GM12878 (cell line): ENCODE data around the gene UGT1A8. TPM values are rescaled to one million over a fixed set of nuclear protein-coding genes. Genes with fewer than 3 reads are reported as not detected.

Source experiments
- ATAC-seq: fragments of 200-7000 bp; cut with Tn5 transposase; 3 replicates; pipeline ENCODE4 v1.9.1; 2020; ENCODE audit warnings: mild to moderate bottlenecking, moderate library complexity
- BruUV-seq: library from RNA; stranded (reverse); fragments of 400-500 nt; replicated peaks from 2 replicates; lab custom pipeline; 2021; lab: Mats Ljungman, UMichigan
- CTCF ChIA-PET: fragments of 300-600 bp; sonication (Branson Sonifier 250); formaldehyde crosslinking; extraction: SDS; loops from one replicate; lab custom pipeline; 2021; ENCODE audit warnings: inconsistent platforms; lab: Yijun Ruan, JAX
- POLR2A ChIA-PET: fragments of 350-600 bp; formaldehyde crosslinking; extraction: SDS; loops from one replicate; lab custom pipeline; 2021; ENCODE audit warnings: inconsistent platforms; lab: Charles Lee
- RAD21 ChIA-PET: fragments of 300-600 bp; sonication (Branson Sonifier 250); formaldehyde crosslinking; loops from one replicate; lab custom pipeline; 2023; ENCODE audit warnings: antibody characterized with exemption; ENCODE audit not compliant: unreplicated experiment; lab: Charles Lee
- SMC1A ChIA-PET: fragments of 300-600 bp; sonication (Branson Sonifier 250); formaldehyde crosslinking; loops from one replicate; lab custom pipeline; 2023; ENCODE audit not compliant: unreplicated experiment, uncharacterized antibody; lab: Charles Lee
- DNase-seq: peaks from one replicate; pipeline ENCODE4 v3.0.0-alpha.2; 2011; ENCODE audit warnings: low read depth, low spot score
- FAIRE-seq: peaks from 3 replicates; lab custom pipeline; 2011; peaks lifted over from hg19 to GRCh38; lab: Jason Lieb, UNC
- H2AFZ ChIP-seq: 2 replicates; pipeline ENCODE4 v1.6.0; 2011; ENCODE audit warnings: low read depth, low read length, control low read depth; ENCODE audit not compliant: control insufficient read depth
- H3K27ac ChIP-seq: 2 replicates; pipeline ENCODE4 v1.5.1; 2011; ENCODE audit warnings: control low read depth; ENCODE audit not compliant: control insufficient read depth, insufficient read depth
- H3K27me3 ChIP-seq, 2 experiments: replicated peaks in 1 of 2; 2 replicates each; pipeline versions ENCODE4 v1.6.0 to v1.6.1; 2011; ENCODE audit warnings: low read length in 1 of 2; ENCODE audit not compliant: control insufficient read depth in 2 of 2, insufficient read depth in 2 of 2
- H3K36me3 ChIP-seq, 2 experiments: 2 replicates each; pipeline ENCODE4 v1.5.1; 2011; ENCODE audit warnings: low read length in 1 of 2; ENCODE audit not compliant: control insufficient read depth in 2 of 2, insufficient read depth in 2 of 2
- H3K4me1 ChIP-seq: 2 replicates; pipeline ENCODE4 v1.6.1; 2011; ENCODE audit warnings: mild to moderate bottlenecking, low read length, moderate library complexity, mixed read lengths; ENCODE audit not compliant: control insufficient read depth, insufficient read depth
- H3K4me2 ChIP-seq: 2 replicates; pipeline ENCODE4 v1.6.0; 2011; ENCODE audit warnings: control low read depth; ENCODE audit not compliant: control insufficient read depth, insufficient read depth
- H3K4me3 ChIP-seq: fragments of 200-600 bp; sonication (generic); 2 replicates; pipeline ENCODE4 v1.5.1; 2016
- H3K79me2 ChIP-seq: 2 replicates; pipeline ENCODE4 v1.6.0; 2011; ENCODE audit warnings: low read length; ENCODE audit not compliant: control insufficient read depth, insufficient read depth
- H3K9ac ChIP-seq: 2 replicates; pipeline ENCODE4 v1.8.0; 2011; ENCODE audit warnings: low read length, control low read depth, mixed read lengths; ENCODE audit not compliant: control insufficient read depth, insufficient read depth
- H3K9me3 ChIP-seq: replicated peaks from 3 replicates; pipeline ENCODE4 v1.5.1; 2011; ENCODE audit warnings: mild to moderate bottlenecking, low read length; ENCODE audit not compliant: control insufficient read depth, insufficient read depth
- H4K20me1 ChIP-seq: 2 replicates; pipeline ENCODE4 v1.6.0; 2011; ENCODE audit not compliant: control insufficient read depth, insufficient read depth
- BACH1 ChIP-seq: fragments of 450-650 bp; IDR thresholded peaks from 2 replicates; pipeline ENCODE4 v1.6.1; 2017; ENCODE audit warnings: mild to moderate bottlenecking, borderline replicate concordance
- CHD1 ChIP-seq: IDR thresholded peaks from 2 replicates; pipeline ENCODE4 v1.6.1; 2012; ENCODE audit warnings: low read depth, low read length, improper control_type of control experiment
- ELK1 ChIP-seq: IDR thresholded peaks from 2 replicates; pipeline ENCODE4 v1.6.1; 2012; ENCODE audit warnings: low read depth, low read length, improper control_type of control experiment
- NFIC ChIP-seq: IDR thresholded peaks from 2 replicates; pipeline ENCODE4 v1.6.1; 2012; ENCODE audit warnings: low read depth, mild to moderate bottlenecking, inconsistent platforms, low read length, moderate library complexity
- NR2F1 ChIP-seq: fragments of 450-650 bp; conservative IDR thresholded peaks from 2 replicates; pipeline ENCODE4 v1.6.1; 2017; ENCODE audit warnings: mild to moderate bottlenecking
- REST ChIP-seq: IDR thresholded peaks from 2 replicates; pipeline ENCODE4 v1.6.1; 2012; ENCODE audit warnings: mild to moderate bottlenecking, low read depth, low read length
- SREBF2 ChIP-seq: IDR thresholded peaks from 2 replicates; pipeline ENCODE4 v1.6.1; 2012; ENCODE audit warnings: mild to moderate bottlenecking, low read length
- STAT3 ChIP-seq: IDR thresholded peaks from 2 replicates; pipeline ENCODE4 v1.6.1; 2011; ENCODE audit warnings: low read depth, low read length, improper control_type of control experiment
- YBX1 ChIP-seq: fragments of 450-650 bp; IDR thresholded peaks from 2 replicates; pipeline ENCODE4 v1.6.1; 2016; ENCODE audit warnings: antibody characterized with exemption
- ZBTB33 ChIP-seq: fragments of 450-650 bp; IDR thresholded peaks from 2 replicates; pipeline ENCODE4 v1.6.1; 2017; ENCODE audit warnings: mild to moderate bottlenecking
- WGBS: methylation state at CpG from one replicate; pipeline ENCODE4 v1.1.6; 2016; ENCODE audit warnings: low lambda C conversion rate; ENCODE audit not compliant: insufficient replicate concordance, insufficient coverage; ENCODE audit errors: missing lambda C conversion rate; 5-methylcytosine and 5-hydroxymethylcytosine counted together
- in situ Hi-C: fragments of 300-500 bp; cut with MboI; formaldehyde crosslinking; loops from 9 replicates; pipeline ENCODE4 v1.14.3; 2018; ENCODE audit warnings: mixed read lengths
- intact Hi-C: fragments of 100-400 bp; cut with micrococcal nuclease; formaldehyde crosslinking; loops from one replicate; pipeline ENCODE4 v1.14.2; 2022; ENCODE audit not compliant: unreplicated experiment
- polyA plus RNA-seq, 11 experiments: library from polyadenylated mRNA; depleted of rRNA in 4 of 11; unstranded in 6 of 11; stranded (reverse) in 5 of 11; fragments of >200 nt; fragmentation: Nextera tagmentation in 4 of 11; fragmentation: Illumina TruSeq in 1 of 11; extraction: Ambion mirVana in 4 of 11; extraction: Trizol in 1 of 11; gene quantifications; 1 replicate in 1 of 11; 2 replicates in 10 of 11; pipeline versions ENCODE4 v1.2.1 to v1.2.3, GENCODE V29; 2011 to 2016; ENCODE audit warnings: inconsistent platforms in 2 of 11, missing spikeins in 2 of 11, low read depth in 1 of 11
- total RNA-seq, 4 experiments: library from RNA; depleted of rRNA in 3 of 4; stranded (reverse); fragments of >200 nt in 3 of 4; fragmentation: Illumina TruSeq in 1 of 4; extraction: Trizol in 1 of 4; gene quantifications; 2 replicates each; pipeline versions ENCODE4 v1.2.1 to v1.2.3, GENCODE V29; 2013 to 2021

Gene UGT1A8
- total and polyA plus RNA-seq, 10 of the 15 experiments (the other 5 are each of a cell fraction or from before 2014, with no cell fraction given), result not detected

GRCh38 chr2:233600386-233600785 lies 17.0 kb upstream of the UGT1A8 start:
- CTCF ChIA-PET, result no interaction called here
- Histone ChIP-seq H3K9ac (no peak overlapping the region), H3K4me2 (no peak overlapping the region), H3K36me3 (no peaks in the 10 kb centered on the region), H3K4me3 (no peak overlapping the region), H2AFZ (no peak overlapping the region), H3K27me3 (no peaks in the 10 kb centered on the region; a peak in 1 of 4 replicates), H3K4me1 (no peaks in the 10 kb centered on the region), H4K20me1 (no peaks in the 10 kb centered on the region), H3K27ac (no peak overlapping the region), H3K79me2 (no peaks in the 10 kb centered on the region), H3K9me3 (peaks cover 2% of the 10 kb centered on the region; the same call in 1 of the 3 replicates)
- no peak for DNase-seq
- no peak for ATAC-seq
- no TSS peak for BruUV-seq
- TF ChIP-seq ELK1, result no peak
- TF ChIP-seq NR2F1, result no peak
- TF ChIP-seq STAT3, result no peak
- no peak for TF ChIP-seq SREBF2
- TF ChIP-seq BACH1, result no peak
- TF ChIP-seq NFIC, result no peak
- no peak for TF ChIP-seq ZBTB33
- TF ChIP-seq CHD1, result no peak
- TF ChIP-seq YBX1, result no peak
- no peak for TF ChIP-seq REST
- POLR2A ChIA-PET, result no interaction called here
- FAIRE-seq, result no peak
- WGBS, result 12% methylated on average over 2 of the region's 2 CpGs
- intact Hi-C loops (no loop called here), in situ Hi-C loops (no loop called here)
- RAD21 ChIA-PET, result no interaction called here
- SMC1A ChIA-PET, result no interaction called here
